Activated CD8-positive, alpha-beta memory T cell treated with anti-CD3 and anti-CD28 coated beads, Interleukin-2, amount 50 U/mL, for 1 hour (primary cell): ENCODE measurements around the gene RUFY1.

Experiments
- DNase-seq: peaks from one replicate; pipeline ENCODE4 v3.0.0-alpha.2; 2020; ENCODE audit errors: extremely low read depth

Gene RUFY1

DNA sequence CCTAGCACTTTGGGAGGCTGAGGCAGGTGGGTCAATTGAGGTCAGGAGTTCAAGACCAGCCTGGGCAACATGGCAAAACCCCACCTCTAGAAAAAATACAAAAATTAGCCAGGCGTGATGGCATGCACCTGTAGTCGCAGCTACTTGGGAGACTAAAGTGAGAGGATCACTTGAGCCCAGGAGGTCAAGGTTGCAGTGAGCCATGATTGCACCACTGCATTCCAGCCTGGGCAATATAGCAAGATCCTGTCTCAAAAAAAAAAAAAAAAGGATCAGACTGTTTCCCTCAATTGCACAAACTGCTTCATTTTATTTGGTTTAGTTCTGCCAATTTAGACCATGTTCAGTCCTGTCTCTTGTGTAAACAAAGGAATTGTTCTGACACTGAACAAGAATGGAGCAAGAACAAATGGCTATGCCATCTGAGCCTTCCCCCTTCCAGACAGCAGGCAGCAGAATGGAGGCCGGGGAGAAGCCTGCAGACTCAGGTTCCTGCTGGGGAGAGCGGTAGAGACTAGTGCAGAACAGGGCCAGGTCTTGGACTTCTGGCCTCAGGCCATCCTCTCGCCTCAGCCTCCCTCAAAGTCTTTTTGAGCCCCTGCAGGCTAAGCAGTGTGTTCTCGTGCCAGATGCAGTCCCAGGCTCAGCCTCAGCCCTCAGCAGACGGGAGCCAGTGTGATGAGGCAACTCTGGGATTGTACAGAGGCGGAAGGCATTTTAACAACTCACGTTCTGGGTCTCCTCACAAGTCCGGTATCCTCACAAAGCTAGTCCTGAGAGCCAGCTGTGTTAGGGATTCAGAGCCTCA, 54.9 kb downstream of the RUFY1 start:
- DNase-seq, result no peak

DNA sequence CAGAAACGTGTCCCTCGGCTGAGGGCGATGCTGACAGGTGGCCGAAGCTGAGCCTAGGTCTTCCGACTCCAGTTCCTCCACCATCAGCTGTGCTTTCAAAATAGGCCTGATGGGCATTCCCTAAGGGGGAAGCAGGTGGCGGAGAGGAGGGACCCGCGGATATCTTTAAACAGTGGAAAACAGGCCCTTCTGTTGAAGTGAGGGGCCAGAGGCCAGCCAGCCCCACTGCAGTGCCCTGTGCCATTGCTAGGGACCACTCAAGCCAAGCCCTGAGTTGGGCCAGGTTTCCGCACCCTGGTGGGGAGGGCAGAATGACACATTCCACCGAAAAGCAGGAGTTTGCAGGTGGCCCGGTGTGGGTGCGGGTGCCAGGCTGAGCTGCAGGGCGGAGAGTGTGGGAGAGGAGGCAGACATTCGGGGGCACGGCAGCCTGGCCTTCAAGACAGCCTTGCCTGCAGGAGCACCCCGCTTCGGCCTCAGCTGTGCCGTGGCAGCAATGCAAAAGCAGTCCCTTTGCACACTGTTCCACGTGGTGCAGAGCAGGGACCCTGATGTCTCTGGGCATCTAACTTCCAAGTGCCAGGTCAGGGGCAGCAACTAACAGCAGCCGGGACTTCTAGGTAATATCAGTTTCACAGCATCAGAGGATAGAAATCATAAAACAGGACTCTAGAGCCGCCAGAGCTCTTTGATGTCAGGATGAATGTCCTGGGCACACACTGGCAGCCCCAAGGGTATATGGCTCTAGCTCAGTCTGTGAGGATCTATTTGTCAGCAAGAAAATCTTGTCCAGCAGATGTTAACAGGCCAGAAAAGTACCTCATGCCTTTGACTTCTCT, 55.9 kb downstream of the RUFY1 start:
- DNase-seq, result no peak

DNA sequence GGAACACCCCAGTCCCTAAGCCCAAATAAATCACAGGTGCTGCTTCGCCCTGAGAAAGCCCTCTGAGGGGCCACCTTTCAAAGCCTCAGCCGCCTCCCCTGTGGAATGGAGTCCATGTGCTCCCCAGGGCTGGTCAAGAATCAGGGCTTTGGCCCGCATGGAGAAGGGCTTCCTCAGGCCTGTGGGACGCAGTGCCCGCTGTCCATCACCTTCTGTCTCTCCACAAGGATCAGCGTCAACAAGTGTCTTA, 56.5 kb downstream of the RUFY1 start:
- DNase-seq, result no peak

DNA sequence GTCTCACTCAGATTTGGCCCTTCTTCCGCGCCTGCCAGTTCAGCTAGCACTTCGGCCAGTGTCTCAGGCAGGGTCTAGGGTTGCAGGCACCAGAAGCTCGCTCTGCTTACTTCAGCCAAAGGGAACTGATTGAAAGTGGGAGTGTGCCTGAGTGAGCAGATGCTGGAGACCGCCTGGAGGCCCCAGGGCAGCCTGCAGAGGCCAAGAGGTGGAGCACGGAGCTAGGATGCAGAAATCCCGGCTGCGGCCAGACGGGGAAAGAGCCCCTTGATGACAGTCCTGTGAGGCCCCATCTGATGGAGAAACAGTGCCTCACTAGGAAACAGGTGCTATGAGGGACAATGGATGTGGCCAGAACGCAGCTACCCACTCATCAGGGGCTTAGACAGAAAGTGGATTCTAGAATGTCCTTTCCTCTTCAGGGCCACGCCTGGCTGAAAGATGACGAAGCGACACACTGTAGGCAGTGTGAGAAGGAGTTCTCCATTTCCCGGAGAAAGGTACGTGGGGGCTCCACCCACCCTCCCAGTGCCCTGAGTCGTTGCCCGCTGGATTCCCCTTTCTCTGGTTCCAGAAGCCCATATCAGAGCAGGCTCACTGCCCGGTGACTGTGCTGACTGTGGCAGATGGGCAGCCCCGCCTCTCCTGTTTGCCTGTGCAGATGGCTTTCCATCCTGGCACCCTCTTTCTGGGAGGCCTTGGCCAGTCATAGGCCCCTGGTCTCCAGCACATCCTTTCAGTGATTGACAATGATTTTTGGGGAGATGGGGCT, 57.0 kb downstream of the RUFY1 start:
- DNase-seq, result no peak

DNA sequence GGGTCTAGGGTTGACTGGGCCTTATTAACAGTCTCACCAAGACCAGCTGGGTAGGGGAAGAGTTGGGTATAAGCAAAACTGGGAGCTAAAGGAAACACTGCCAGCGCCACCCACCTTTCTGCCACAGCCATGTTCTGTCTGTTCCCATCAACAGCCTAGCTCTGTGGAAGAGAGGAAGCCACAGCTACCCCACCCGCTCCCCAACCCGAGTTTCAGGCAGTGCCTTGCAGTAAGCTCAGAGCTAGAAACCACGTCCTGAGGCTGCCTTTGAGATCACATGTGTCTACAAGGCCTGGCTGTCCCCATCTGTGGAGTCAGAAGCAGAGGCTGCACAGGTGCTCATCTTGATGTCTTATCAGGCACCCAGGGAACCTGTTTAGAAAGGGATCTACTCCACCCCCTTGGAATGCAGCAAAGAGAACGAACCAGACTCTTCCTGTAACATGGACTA, 57.8 kb downstream of the RUFY1 start:
- no peak for DNase-seq

DNA sequence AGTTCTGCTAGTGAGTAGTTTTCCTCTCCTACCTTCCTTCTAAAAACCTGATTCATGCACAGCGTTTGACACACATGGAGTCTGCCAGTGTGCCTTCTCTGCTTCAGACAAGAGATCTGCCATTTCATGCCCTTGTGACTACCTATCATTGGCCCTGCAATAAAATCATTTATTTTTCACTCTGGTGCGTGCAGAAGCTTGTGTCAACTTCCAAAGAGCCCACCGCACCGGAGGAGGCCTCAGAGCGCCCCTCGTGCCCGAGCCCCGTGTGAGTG, 59.4 kb downstream of the RUFY1 start:
- DNase-seq, result no peak

DNA sequence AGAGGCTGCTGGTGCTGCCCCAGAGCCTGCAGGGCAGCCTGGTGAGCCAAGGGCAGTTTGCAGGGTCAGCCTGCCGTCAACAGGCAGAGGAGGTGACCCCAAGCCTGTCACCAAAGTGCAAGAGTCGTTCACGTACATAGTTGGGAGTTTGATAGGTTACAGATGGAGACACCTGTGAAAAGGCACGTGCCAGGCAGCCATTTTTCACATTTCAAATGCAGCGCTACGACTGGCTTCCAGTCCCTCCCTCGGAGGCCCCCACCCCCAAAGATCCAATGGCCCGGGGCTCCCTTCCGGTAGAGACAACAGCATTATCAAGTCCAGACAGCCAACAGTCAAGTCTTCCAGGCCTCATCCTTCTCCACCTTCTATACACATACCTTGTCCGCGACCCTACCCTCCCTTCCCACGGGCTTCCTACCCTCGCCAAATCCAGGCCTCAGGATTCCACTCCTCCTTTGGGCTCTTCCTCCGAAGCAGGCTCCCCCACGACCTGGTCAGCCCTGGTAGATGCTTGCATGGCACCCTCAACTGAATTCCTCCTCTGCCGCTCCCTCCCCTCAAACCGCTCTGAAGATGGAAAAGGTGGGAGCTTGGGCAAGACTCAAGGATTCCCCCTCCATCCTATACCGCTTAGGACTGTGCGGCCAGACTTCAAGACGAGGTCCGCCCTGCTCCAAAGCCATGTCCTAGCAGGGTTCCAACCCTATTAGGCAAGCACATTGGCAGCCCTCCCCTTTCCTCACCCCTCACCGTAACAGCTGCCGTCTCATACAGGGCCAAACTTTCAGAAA, 60.0 kb downstream of the RUFY1 start:
- no peak for DNase-seq

DNA sequence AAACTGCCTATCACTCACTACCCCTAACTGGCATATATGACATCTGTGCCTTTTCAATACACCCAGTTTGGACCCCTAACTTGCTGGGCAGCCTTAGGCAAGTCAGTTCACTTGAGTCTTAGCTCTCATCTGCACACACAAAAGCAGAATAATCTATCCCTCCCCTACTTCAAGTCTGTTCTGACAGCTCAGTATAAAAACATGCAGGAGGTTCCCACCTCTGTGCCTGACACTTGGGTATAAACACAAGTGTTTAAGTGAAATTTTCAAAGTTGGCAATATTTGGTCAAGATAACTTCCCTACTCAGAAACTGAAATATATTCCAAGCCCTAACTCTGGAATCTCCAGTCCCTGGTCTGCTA, 60.5 kb downstream of the RUFY1 start:
- DNase-seq, result no peak

DNA sequence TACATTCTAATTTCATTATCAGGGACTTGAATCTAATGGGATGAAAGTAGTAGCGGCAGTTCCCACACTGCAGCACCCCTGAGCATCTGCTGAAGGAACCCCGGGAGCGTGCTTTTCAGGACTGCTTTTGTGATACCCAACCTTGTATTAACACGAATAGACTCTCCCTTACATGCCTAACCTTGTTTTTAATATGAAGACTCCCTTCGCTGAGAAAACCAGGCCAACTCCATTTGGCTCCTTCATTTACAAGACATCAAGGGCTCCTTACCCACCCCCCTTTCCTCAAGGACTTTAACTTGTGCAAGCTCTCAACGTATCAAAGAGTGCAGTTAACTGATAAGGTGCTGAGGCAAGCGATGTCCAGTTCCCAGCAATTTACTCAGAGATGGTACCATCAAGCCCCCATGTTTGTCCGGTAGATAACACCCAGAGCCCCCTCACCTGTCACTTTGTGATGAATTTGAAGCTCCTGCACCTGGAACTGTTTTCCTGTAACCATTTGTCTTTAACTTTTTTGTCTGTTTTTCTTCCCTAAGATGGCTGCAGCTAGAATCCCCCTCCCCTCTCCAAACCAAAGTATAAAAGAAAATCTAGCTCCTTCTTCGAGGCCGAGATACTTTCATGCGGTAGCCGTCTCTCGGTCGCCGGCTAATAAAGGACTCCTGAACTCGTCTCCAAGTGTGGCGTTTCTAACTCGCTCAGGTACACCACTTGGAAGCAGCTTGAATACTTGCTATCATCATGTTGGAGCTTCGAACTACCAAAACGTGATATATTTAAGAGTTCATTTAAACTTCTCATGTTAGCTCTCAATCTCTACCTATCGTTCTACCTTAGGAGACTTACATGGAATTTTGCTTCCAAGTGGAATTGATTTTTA, 62.5 kb downstream of the RUFY1 start:
- no peak for DNase-seq

DNA sequence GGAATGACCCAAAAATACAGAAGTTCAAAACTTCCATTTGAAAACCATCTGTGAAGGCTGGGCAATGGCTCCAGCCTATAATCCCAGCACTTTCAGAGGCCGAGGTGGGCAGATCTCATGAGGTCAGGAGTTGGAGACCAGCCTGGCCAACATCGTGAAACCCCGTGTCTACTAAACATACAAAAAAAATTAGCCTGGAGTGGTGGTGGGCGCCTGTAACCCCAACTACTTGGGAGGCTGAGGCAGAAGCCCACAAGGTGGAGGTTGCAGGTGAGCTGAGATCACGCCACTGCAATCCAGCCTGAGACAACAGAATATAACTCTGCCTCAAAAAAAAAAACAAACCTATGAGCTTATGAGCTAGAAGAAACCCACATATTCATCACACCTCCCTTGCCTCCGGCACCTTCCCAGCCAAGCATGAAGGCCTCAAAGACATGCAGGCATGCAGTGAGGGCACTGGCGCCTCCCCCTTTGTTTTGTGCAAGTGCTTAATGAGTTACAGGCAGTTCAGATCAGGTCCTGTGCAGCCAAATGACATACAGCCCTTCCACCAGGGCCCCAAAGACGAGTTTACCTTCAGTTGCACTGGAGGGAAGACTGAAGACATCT, 63.2 kb downstream of the RUFY1 start:
- DNase-seq, result no peak

DNA sequence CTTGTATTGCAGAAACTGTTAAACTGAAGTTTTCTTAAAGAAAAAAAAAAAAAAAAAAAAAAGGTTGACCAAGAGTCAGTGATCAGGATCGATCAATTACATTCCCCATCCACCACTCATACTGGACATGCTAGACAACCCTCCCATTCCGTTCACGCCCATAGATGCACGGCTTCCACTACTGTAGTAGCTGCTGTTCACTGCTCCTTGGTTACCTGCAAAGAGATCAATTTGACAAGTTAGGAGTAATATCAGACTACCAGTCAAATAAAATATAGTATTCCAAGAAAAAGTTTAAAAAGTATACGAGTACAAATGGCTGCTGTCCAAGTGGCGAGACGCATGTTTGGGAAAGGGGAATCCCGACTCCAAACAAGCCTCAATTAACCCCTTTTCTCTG, 64.4 kb downstream of the RUFY1 start:
- no peak for DNase-seq

DNA sequence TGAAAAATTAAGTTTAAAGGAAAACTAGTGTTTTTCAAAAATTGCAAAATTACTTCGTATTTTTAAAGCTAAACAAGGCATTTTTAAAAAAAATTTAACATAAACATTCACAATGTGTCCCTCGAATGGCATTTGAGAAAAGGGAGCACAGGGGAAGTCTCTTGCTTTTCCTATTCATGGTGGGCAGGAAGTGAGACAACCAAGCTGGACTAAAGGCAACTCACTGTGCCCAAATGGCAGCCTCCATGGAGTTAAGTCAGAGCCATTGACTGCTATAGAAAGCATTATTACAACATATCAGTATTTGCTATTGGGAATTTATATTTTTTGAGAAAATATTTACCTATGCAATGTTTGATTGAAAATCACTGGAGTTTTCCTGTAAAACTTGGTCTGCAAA, 64.8 kb downstream of the RUFY1 start:
- no peak for DNase-seq

DNA sequence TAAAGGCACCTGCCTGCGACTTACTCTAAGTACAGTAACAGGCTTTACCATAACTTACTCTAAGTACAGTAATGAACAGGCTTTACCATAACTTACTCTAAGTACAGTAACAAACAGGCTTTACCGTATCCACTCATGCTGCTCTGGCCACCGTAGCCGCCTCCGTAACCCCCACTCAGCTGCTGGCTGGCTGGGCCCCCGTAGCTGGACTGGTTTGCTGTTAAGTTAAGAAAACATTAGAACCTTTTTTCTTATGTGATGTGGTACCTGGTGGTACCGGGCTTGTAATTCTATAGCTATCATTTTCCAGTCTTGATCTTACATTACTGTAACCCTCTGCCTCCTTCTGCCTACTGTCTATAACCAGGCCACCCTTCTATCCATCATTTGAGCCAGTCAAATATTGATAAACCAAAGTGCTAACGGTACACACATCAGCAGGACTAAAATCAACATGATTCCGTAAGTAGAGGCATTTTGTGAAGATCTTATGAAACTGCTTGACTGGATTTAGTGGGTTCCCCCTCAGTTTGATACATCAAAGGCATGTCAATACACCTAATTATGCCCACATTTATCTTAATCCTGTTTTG, 65.7 kb downstream of the RUFY1 start:
- no peak for DNase-seq

DNA sequence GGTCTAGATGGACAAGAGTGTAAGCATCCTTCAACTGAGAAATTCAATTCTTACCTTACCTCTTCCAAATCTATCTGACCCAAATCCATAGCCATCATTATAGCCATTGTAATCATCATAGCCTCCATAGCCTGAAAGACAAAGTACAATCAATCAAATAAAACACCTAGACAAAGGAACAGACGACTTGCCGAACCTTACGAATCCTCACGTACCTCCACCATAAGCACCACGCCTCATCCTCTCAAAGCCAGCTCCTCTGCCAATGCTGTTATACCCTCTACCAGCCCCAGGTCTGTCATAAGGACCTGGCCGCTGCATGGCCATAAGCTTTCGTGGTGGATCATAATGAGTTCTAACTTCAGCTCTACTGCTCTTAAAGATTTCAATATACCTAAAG, 67.6 kb downstream of the RUFY1 start:
- no peak for DNase-seq

DNA sequence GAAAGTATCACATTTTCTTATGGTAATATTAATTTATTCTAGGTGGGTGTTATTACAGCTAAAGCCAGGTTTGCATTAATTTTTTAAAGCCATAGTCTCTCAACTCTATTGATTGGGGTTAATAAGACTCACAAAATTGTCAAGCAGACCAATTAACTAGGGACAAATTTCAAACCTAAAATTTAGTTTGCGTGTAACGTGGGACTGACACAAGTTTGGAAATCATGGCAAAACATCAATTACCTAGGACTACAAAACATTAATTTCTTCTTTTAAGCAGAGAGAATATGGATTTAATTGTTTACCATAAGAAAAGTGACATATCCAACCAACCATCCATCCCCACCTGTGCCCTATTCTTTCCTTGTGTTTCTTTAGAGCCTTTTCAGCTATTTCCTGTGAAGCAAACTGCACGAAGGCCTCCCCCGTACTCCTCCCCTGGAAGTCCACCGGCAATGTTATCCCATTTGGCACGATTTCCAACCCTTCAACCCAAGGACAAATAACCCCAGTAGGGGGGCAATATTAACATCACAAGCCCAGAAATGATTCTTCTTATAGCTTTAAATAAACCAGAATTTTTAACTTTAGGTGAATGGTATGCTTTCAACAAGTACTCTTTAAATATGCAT, 68.7 kb downstream of the RUFY1 start:
- DNase-seq, result no peak

DNA sequence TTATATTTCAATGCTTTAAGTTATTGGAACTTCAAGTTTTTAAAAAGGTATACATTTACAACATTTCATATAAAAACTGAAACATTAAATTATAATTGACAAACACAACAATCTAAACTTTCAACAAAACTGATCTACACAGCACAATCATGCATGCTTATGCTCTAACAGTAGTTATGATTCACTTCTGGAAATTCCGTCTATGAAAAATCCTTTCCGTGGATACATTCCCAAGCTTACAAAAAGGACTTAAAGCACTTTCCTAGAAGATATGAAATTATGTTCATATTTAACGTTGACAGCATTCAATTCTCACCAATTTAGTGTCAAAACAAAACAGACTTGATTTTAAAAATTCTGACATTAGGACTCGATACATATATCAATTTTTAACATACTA, 69.4 kb downstream of the RUFY1 start:
- no peak for DNase-seq

DNA sequence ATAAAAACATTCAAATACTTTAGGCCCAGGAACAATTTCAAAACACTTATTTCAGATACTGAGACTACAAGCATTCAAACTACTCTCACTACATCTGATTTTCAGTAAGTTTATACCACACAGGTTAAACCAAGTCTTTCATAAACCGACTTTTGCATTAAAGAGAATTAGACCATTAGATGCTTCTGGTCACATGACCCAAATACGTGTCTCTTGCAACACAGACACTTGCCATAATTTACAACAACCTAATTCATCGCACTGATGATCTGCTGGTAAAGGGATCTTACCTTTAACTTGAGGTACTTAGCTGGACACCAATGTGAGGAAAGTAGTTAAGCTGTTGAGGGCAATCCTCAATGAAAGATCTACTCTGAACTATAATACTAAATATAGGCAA, 69.9 kb downstream of the RUFY1 start:
- DNase-seq, result no peak

DNA sequence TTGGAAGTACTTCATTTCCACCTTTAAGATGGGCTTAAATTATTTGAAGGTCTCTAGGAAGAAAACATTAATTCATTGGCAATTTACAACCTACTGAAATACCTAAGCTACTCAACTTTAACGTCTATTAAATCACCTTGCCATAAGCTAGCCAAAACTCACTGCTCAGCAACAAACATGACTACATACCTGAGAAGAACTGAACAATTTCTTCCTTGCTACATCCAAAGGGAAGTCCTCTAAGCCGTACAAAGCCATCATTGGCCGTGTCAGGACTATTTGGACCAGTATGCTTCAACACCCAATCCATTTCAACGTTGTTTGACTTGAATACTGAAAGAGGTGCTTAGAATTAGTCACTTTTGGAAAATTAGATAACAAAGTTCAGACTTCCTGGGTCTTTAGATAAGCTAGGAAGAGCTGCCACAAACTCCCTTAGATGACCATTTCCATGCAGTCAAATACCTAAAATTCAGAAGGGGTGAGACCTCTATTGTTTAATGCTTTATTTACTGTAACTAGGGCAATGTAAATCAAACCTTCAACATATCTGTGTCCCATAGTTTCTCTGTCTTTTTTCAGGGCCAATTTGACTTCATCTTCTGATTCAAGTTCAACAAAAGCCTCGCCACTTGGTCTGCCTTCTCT, 70.5 kb downstream of the RUFY1 start:
- no peak for DNase-seq

DNA sequence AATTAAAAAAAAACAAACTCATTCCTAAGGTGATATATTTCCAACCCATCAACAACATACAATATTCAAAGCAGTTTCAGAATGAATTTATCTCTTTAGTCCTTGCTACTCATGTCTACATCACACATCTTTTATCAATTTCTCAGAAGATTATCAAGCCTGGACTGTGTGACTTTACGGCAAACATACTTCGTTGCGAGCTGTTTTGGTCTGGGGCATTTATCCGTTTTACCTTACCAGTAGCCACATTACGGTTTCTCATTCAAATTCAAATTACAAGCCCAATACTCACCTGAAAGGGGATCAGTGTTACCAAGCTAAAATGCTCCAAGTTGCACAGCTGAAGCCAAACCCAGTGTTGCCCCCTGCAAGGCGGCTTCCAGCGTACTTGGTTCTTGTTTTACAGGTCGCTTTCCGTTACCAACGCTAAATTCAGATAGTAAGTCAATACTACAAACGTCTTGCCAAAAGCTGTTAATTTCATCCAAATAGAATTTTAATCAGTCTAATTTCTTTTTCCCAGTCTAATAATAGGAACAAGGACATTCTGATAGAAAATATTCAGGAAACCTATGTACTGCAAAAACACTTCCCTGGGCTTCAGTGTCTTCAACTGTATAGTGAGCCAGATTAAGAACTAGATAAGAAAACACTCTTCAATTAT, 71.3 kb downstream of the RUFY1 start:
- DNase-seq, result no peak
